ENCODE results near the gene RTL9.
"Not testable (repeated sequence)": the region's sequence is repeated elsewhere in the genome, so short reads cannot be mapped to it uniquely, and the experiment has no call there.

RTL9 gene

GRCh38 chrX:110358548-110358947, at the start of gene RTL9:
RTL9 (plus strand) TSS chrX:110358848; CDS start chrX:110450618, 91,770 bp downstream.
- in situ Hi-C loops (cut with HindIII; ENCODE audit: low pct_ligation_motif_present, low pct_unique_long_range_greater_than_20kb, low sequenced_read_pairs): no loop called here
- no peak for DNase-seq

DNA sequence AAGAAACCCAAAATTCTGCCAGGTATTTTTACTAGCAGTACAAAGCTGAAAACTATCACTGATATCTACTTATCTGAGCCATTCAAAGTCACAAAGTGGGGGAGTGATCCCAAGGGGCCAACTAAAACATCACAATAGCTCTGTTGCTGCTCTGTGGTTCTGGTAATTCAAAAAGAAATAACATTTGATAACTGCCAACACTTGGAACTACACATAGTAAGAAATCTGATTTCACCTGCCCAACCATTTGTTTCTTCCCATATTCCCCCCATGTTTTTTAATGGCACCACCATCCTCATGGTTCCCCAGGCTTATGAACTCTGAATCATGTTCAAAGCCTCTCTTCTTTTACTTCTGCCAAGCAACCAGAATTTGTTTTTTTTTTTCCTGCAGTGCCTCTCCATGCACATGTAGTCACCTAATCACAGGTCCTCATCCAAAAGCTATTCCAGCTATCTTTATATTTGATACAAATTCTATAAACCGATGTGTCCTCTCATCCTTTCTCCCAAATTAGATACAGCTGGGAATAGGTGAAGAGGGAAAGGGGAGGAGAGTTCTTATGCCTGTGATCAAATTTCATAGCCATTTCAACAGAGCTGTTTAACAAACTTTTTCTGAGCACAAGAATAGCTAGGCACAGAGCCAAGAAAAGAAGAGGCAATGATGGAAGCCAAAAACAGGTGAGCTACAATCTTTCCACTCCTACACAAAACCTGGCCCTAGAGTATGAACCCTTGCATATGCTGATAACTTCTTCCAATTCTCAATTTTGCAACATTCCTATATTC, 48.5 kb upstream of the RTL9 start:
- in situ Hi-C loops (cut with HindIII; ENCODE audit: low pct_ligation_motif_present, low pct_unique_long_range_greater_than_20kb, low sequenced_read_pairs): no loop called here
- no peak for DNase-seq

DNA sequence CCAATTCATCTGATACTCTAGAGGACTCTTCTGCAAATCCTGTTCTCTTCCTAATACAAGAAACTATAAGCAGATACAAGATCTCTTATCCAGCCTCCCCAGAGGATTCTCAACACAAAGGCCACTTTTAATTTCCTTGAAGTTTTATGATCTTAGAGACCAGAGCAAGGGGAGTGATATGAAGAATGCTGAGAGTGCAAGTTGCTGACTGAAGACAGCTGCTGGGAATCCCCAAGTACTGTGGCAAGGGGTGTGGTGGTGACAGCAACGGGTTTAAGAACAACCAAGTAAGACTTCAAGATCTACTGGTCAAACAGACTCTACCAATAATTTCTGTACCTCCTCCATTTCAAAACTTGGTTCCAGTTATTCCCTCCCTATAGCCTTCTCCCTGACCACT, 47.8 kb upstream of the RTL9 start:
- in situ Hi-C loops (cut with HindIII; ENCODE audit: low pct_ligation_motif_present, low pct_unique_long_range_greater_than_20kb, low sequenced_read_pairs): no loop called here
- no peak for DNase-seq

DNA sequence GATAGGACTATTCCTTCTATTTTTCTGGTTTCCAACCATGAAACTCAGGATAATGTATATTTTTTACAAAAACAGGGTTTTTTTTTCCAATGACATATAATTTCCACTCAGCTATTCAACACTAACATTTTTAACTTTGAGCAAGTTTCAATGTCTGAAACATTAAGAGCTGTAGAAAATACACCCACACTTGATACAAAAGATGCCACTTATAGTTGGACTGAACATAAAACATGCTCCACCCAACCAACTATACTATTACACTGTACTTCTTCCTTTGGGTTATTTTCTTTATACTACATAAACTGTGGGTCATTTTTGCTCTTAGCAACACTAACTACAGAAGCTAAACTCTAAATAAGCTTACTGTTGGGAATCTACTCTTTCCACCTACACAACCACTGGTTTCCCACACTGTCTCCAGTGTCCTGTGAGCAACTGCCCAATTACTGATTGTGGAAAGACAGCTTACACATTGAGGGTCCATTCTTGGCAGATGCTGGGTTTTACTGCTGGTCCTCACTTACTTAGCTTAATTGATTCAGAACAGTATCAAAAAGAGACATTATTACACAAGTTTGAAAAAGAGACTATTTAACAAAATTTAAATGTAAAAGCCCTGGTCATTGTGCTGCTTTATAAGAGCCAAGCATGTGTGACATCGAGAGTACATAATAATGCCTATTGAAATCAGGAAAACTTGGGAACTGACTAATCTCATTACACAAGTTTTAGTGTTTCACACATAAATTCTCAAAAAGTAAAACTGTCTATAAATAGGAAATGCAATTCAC, 47.0 kb upstream of the RTL9 start:
- no peak for DNase-seq
- in situ Hi-C loops (cut with HindIII; ENCODE audit: low pct_ligation_motif_present, low pct_unique_long_range_greater_than_20kb, low sequenced_read_pairs): no loop called here

DNA sequence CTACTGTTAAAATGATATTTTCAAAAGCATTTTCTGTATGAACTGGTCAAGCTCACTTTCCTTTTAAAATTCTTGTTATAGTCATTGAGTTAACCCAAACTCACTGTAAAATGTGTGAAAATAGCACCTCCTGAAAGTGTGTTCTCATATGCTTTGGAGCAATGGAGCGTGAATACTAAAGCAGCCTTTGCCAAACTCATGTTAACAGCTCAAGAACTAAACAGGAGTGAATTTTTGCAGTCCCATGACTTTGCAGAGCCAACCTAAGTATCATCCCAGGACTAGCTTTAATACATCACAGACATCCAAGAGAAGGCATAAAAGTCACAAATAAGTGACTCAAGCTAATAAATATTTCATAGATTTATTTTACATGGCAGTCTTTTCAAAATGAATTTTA, 43.1 kb upstream of the RTL9 start:
- DNase-seq: peak; percentile 10
- in situ Hi-C loops (cut with HindIII; ENCODE audit: low pct_ligation_motif_present, low pct_unique_long_range_greater_than_20kb, low sequenced_read_pairs): no loop called here

DNA sequence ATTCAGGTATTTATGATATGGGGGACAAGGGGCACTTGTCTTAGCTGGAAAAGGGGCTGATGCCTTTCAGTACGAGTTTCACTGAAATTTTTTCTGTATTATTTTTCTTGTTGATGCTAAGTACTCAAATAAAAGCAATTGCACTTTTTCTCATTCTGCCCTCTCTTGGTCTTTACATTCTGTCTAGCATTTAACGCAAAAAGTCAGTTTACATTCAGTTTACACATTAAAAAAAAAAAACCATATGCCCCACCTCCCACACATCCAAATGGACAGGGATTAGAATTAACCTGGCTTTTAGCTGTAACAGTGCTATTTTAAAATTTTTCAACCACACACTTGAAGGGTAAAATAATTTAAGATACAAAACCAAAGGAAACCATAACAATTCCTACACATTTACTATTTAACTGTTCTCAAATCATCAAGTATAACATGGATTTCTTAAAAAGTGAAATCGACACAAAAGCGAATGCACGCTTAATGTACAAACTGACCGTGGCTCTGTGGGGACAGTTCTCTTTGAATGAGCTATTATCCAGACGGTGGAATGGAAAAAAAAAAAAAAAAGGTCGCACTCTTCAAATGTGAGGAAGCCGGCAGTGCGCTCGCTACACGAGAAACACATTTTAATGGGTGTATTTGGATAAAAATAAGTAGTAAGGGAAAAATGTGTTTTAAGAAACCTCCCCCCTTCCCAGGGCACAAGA, 42.1 kb upstream of the RTL9 start:
- in situ Hi-C loops (cut with HindIII; ENCODE audit: low pct_ligation_motif_present, low pct_unique_long_range_greater_than_20kb, low sequenced_read_pairs): no loop called here
- peak; percentile 10 for DNase-seq

GRCh38 chrX:110317061-110317819, 41.4 kb upstream of the RTL9 start:
- in situ Hi-C loops (cut with HindIII; ENCODE audit: low pct_ligation_motif_present, low pct_unique_long_range_greater_than_20kb, low sequenced_read_pairs): no loop called here
- DNase-seq: peak; percentile 12

- in situ Hi-C loops (cut with HindIII; ENCODE audit: low pct_ligation_motif_present, low pct_unique_long_range_greater_than_20kb, low sequenced_read_pairs): no loop called here
- DNase-seq: peak; percentile 71
Measured at GRCh38 chrX:110317820-110318663, 40.6 kb upstream of the RTL9 start, which contains the start of gene AMMECR1. AMMECR1 (minus strand) TSS chrX:110318085; CDS start chrX:110318071, 14 bp downstream.

GRCh38 chrX:110318664-110318968, 40.0 kb upstream of the RTL9 start:
- in situ Hi-C loops (cut with HindIII; ENCODE audit: low pct_ligation_motif_present, low pct_unique_long_range_greater_than_20kb, low sequenced_read_pairs): no loop called here
- DNase-seq: peak; percentile 28

DNA sequence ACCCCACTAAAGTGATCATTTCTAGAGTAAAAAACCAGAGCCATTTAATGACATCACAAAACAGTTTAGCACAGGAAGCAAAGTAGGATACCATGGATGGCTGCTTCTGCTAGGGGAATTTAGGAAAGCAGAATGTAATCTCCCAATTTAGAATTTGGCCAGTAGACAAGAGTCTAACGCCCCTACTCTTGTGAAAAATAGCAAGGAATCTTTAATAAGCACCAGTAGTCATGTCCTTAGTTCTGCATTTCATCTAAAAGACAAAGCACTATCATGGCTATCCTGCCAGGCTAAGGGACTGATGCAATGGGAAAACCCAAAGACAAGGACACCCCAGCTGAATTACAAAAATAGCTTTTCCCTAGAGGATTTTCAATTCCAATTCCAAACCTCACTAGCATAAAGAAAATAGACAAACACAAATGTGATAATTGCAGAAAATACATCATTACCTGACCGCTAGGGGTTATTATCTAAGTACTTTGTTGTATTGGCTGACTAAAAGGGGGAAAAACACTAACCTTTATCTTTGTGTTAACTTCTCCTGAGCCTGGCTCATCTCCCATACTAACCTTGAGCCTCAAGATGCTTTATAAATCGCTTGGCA, 38.2 kb upstream of the RTL9 start:
- in situ Hi-C loops (cut with HindIII; ENCODE audit: low pct_ligation_motif_present, low pct_unique_long_range_greater_than_20kb, low sequenced_read_pairs): no loop called here

DNA sequence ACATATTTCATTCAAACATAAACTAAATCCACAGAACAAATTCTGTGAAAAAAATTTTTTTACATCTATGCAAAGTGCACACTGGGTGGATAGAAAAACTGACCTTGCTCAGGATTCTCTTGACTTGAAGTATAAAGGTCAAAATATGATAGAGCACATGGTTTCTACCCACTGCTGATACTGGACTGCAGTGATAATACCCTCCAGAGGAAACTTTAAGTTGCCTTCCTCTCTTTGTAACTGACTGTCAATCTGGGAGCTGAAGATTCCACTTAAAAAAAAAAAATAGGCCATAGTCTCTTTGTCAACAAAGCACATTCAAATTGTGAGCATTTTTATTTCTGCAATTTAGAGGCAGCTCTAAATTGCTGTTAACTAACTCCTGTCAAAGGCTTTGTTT, 37.6 kb upstream of the RTL9 start:
- DNase-seq: no peak
- in situ Hi-C loops (cut with HindIII; ENCODE audit: low pct_ligation_motif_present, low pct_unique_long_range_greater_than_20kb, low sequenced_read_pairs): no loop called here

More for the DNA sequence above, 38.2 kb upstream of the RTL9 start:
- no peak for DNase-seq

DNA sequence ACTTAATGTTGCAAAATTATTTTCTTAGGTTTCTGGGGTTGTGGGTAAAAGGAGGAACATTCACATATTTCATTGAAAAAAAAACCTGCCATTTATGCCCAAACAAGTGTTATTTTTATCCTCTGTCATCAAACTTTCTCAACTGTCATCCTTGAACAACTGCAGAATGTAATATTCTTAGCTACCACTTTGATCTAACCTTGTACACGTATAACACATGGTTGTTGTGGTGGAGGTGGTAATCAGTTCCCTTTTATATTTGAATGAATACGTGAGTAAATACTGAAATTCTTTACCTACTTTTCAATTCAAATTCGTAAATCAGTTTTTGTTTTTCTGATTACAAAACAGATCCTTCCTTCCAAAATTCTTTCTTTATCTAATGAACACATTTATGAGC, 37.0 kb upstream of the RTL9 start:
- DNase-seq: no peak
- in situ Hi-C loops (cut with HindIII; ENCODE audit: low pct_ligation_motif_present, low pct_unique_long_range_greater_than_20kb, low sequenced_read_pairs): no loop called here

DNA sequence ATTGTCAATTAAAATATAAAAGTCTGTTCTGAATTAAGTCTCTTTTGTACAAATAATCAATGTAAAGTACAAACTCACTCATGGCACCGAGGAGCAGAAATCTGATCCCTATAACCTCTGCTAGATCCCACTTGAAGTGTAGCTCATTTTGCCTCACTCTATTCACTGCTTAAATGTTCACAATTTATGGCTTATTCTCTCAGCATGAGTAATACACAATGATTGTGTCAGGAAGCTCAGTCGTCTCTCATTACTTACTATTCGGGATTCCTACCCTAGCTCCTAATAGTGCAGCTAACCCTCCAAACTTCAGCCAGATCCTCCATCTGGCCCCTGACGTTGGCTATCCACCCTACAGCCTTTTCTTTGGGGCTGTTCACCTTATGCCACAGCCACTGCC, 36.0 kb upstream of the RTL9 start:
- DNase-seq: no peak
- in situ Hi-C loops (cut with HindIII; ENCODE audit: low pct_ligation_motif_present, low pct_unique_long_range_greater_than_20kb, low sequenced_read_pairs): no loop called here

DNA sequence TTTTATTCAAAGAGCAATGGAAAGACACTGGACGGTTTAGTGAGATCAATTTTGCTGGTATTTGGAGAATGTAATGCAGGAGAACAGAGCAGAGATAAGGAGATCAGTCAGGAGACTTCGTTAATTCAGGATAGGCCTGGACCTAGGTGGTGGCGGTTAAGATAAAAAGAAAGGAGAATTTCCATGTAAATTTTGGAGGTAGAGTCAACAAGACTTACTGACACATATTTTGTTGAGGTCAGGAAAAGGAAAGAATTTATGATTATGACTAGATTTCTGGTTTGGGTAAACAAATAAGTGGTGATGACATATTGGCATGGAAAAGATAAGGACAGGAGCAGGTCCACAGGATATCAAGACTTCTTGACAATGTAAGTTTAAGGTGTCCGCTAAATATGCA, 31.9 kb upstream of the RTL9 start:
- in situ Hi-C loops (cut with HindIII; ENCODE audit: low pct_ligation_motif_present, low pct_unique_long_range_greater_than_20kb, low sequenced_read_pairs): no loop called here
- no peak for DNase-seq

GRCh38 chrX:110327336-110327735, 31.3 kb upstream of the RTL9 start:
- no peak for DNase-seq
- in situ Hi-C loops (cut with HindIII; ENCODE audit: low pct_ligation_motif_present, low pct_unique_long_range_greater_than_20kb, low sequenced_read_pairs): no loop called here

DNA sequence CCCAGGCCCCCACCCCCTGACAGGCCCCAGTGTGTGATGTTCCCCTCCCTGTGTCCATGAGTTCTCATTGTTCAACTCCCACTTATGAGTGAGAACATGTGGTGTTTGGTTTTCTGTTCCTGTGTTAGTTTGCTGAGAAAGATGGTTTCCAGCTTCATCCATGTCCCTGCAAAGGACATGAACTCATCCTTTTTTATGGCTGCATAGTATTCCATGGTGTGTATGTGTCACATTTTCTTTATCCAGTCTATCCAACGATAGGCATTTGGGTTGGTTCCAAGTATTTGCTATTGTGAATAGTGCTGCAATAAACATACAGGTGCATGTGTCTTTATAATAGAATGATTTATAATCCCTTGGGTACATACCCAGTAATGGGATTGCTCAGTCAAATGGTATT, 30.0 kb upstream of the RTL9 start:
- in situ Hi-C loops (cut with HindIII; ENCODE audit: low pct_ligation_motif_present, low pct_unique_long_range_greater_than_20kb, low sequenced_read_pairs); DNase-seq: not testable (repeated sequence)

DNA sequence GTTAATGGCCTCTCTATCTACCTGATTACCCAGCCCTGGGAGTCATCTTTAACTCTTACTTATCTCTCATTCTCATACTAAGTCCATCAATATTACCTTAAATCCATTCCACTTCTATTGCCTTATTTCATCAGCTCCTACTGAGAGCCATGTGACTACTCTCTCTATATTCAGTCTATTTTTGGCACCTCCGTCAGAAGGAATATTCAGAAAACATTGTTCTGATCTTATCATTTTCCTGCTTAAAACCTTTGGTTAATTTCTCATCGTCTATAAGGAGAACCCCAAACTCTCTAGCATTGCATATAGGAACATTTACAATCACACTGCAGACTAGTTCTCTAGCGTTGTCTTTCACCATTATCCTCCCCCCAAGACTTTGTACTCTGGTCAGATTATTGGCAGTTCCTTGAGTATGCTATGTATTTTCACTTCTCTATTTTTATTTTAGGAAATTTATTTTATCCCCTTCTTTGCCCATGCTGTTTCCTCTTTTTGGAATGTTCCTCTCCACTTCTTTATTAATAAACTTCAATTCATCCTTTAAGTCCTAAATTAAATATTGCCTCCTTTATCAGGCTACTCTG, 27.1 kb upstream of the RTL9 start:
- in situ Hi-C loops (cut with HindIII; ENCODE audit: low pct_ligation_motif_present, low pct_unique_long_range_greater_than_20kb, low sequenced_read_pairs): no loop called here
- no peak for DNase-seq

All from ACHN (cell line).